G401.6 (cell line): ENCODE data around the gene COPS8.

Experiments
- FAIRE-seq: peaks from 2 replicates; lab custom pipeline; 2012; peaks lifted over from hg19 to GRCh38; lab: Jason Lieb, UNC

Gene COPS8

DNA sequence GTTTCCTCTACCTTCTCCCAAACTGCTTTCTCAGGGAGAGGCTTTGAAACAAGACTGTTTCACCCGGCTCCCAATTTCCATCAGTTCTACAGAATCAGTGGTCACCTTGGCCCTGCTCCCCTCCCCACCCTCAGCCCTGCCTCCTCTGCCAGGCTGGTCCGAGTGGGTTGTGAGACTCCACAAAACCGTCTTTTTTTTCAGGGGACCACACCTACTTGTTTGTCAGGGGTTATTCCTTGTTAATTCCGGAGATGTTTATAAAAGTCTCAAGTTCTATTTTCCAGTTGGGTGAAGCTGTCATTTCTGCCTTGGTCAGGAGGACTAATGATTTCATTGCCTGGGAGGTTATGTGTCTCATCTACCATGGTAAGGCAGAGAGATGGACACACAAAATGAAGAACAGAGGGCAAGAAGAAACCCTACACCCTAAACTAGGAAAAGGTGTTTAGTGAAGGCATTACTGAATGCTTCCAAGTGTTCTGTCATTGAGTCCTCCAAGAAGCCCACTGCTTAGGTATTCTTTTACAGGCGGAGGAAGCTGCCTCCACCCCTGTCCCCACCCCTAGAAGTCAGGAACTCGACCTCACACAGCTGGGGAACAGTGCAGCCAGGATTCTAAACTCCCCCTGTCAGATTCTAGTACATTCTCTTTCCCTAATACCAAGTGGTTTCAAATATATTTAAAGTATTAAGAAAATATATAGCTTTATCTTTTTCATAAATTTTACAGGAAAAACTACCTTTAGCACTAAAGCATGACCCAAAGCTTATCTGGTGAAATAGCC, 46.3 kb downstream of the COPS8 start:
- FAIRE-seq = no peak

DNA sequence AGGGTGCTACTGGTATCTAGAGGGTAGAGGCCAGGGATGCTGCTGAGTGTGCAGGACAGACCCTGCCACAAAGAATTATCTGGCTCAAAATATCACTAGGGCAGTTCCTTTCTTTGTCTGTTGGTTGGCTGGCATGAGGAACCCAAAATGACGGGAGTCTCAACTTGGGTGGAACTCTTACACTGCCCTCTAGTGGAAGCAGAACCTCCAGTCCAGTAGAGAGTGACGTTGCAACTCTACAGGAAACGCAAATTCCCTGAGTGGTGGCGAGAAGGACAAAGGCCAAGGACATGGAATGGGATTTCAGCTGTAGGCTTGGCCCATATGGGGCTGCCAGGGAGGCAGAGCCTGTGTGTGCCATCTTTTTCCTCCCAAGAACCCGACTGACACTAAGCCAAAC, 47.1 kb downstream of the COPS8 start:
- no peak for FAIRE-seq

DNA sequence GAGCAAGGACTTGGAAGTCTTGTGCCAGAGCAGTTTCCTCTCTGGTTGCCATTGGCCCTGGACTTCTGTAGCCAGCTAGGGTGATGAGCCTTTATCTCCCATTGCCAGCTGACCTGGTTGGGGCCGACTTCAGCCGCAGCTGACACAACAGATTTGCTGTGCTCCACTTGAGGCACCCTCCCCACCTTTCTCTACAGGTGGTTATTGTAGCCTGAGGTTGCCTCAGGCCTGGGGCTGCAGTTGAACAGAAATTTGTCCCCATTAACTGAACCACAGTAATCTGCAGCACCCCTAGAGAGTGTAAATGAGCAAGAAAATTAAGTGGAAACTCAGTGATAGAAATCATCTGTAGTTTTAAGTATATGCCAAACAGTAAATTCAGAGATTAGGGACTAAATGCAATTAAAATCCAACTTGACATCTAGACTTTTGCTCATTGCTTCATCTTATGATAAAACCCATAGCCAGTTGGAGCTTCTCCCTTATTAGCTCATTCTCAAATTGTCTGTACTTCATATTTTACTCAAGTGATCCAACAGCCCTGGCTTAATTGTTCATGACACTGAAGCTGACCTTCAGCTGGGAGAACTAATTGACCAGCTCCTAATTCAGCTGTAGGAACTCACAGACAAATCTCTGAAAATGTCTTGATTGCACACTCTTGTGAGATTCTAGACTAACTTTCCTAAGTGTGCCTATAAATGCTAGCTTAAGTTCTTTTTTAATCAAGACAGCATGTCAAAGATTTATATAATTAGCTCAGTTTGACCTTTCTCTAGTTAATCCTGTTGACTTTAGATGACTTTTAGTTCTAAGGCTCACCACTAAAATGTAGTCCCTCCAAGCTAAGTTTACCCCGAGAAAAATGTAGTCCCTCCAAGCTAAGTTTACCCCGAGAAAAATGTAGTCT, 48.9 kb downstream of the COPS8 start:
- FAIRE-seq = no peak

GRCh38 chr2:237136824-237137223, 51.1 kb downstream of the COPS8 start:
- no peak for FAIRE-seq

DNA sequence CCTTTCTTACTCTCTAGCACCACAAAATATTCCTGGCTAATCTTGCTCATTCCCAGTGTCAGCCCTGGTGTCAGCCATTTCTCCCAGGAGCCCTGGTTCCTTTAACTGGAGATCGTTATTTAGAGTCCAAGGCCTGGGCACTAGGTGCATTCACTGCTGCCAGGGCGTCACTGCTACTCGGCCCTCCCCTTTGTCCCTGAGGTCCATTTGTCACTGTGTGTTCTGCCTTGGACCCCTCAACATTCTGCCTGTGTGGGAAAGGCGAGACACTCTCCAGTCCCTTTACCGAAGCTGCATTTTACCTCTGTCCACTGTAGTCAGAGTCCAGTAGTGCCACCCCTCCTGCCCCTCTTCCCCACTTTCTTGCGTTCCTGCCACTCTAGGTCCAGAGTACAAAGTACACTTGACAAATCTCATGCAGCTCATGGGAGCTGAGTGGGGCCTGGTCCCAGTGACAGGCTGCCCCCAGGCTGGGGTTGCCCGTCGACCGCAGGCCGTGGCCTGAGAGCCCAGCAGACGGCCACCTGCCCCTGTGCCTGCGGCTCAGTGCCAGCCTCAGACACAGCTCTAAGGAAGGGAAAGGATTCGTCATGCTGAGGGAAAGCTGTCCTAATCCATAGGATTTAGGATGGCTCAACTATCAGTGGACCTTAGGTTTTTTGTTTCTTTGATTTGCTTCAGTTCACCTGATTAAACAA, 52.1 kb downstream of the COPS8 start:
- FAIRE-seq = no peak

DNA sequence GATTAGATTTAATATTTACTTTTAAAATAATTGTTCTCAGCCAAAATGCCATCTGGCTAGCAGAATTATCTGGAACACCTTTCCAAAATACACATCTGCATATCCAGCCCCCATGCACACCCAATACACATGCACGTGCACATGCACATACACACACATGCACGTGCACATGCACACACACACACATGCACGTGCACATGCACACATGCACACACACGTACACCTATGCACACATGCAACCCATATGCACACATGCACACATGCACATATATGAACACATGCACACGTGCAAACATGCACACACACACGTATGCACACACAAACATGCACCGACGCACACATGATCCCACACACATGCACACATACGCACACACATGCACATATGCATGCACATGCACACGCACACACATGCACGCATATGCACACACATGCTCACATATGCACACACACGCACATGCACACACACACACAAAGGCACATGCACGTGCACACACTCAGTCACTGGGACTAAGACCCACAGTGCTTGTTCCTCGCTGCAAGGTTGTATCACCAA, 53.5 kb downstream of the COPS8 start:
- no peak for FAIRE-seq

DNA sequence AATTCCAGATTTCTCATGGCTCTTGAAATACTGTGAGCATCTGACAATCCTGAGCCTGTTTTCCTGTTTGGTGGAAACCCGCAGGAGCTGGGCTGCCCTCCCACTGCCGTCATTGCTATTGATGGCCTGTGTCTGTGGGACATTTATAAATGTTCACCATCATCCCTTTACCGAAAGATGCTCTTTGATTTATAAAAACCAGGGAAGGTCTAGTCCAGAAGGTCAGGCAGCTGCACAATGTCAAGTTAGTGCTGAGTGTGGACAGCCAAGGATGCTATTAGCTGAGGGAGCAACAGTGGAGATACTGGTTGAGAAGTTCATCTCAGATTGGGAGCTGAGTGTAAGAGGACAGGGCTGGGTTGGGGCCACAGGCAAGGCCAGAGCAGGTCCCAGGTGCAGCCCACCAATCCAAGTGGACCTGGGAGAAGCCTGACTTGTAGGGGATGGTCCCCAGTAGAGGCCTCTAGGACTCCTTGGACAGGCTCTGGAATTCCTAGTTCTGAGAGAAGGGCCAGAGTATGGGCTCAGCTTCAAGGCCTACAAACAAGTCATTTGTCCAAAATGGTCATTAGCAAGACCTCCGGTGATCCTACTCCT, 55.1 kb downstream of the COPS8 start:
- no peak for FAIRE-seq

DNA sequence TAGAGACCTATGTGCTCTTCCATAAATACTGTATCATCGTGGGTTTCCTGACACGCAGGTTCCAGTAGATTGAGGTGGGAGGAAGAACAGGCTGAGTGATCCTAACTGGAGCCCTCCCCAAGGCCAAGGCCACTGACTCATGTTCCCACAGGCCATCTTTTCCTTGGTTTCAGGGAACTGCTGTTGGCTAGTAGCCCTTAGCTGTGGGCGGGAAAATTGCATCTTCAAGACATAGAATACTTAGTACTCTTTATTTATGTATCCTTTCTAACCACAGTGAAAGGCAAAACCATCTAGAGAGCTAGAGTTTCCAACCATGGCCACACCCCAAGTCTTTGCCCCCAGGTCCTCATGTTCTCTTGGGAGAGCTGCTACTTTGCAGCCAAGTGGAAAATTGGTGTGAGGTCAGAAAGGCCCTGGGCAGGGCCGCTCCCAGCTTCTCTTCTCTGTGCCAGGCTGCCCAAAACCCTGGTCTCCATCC, 55.9 kb downstream of the COPS8 start:
- no peak for FAIRE-seq

DNA sequence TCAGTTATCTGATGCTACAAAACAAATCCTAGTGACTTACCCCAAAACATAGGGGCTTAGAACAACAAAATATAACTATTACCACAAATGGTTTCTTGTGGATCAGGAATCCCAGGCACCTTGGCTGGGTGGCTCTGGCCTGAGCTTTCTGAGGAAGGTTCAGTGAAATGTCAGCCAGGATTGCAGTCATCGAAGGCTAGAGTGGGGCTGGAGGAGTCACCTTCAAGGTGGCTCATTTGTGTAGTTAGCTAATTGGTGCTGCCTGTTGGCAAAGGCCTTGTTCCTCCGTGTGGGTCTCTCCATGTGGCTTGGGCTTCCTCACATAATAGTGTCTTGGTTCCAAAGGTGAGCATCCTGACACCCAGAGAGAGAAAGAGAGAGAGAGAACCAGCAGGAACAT, 57.4 kb downstream of the COPS8 start:
- FAIRE-seq = no peak

GRCh38 chr2:237143676-237144440, 58.2 kb downstream of the COPS8 start:
- no peak for FAIRE-seq

DNA sequence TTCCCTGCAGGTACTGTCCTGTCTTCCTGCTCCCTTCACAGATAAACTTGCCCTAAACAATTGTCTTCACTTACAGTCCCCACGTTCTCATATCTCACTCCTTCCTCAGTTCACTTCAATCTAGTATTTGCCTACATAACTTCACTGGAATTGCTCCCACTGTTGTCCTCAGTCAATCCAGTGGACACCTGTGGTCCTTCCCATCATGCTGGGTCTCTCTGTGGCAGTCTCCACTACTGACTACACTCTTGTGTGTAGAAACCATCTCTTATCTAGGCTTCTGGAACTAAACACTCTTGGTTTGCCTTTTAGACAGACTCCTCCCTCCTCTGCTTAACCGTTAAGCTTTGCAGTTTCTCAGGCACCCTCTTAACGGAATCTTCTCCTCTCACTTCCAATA, 58.8 kb downstream of the COPS8 start:
- no peak for FAIRE-seq

- FAIRE-seq = no peak
Observed at GRCh38 chr2:237147317-237147716, 61.6 kb downstream of the COPS8 start.

- FAIRE-seq = no peak
Observed at GRCh38 chr2:237148624-237149023, 62.9 kb downstream of the COPS8 start.

GRCh38 chr2:237149425-237149824, 63.7 kb downstream of the COPS8 start:
- FAIRE-seq = no peak
